OCI-LY7 (cell line): ENCODE measurements around the gene GRID2IP. TPM values are rescaled to one million over a fixed set of nuclear protein-coding genes. Genes with fewer than 3 reads are reported as not detected.
"Not testable (repeated sequence)": the region's sequence is repeated elsewhere in the genome, so short reads cannot be mapped to it uniquely, and the experiment has no call there.

Experiments used
- BruUV-seq: library from RNA; stranded (reverse); fragments of 400-500 nt; replicated peaks from 2 replicates; lab custom pipeline; 2021; lab: Mats Ljungman, UMichigan
- CTCF ChIA-PET: fragments of 300-600 bp; sonication (Branson Sonifier 250); formaldehyde crosslinking; loops from one replicate; lab custom pipeline; 2022; ENCODE audit warnings: antibody characterized with exemption; ENCODE audit not compliant: unreplicated experiment; lab: Charles Lee
- POLR2A ChIA-PET: fragments of 300-600 bp; sonication (Branson Sonifier 250); formaldehyde crosslinking; loops from one replicate; lab custom pipeline; 2022; ENCODE audit warnings: antibody characterized with exemption; lab: Charles Lee
- DNase-seq: peaks from one replicate; pipeline ENCODE4 v3.0.0-alpha.2; 2015; ENCODE audit warnings: low spot score
- H2AFZ ChIP-seq: fragments of 200-600 bp; sonication (generic), shearing (Covaris generic); 2 replicates; pipeline ENCODE4 v1.6.1; 2014; ENCODE audit warnings: mild to moderate bottlenecking, antibody characterized with exemption, low read length, moderate library complexity
- H3K27ac ChIP-seq: fragments of 200-600 bp; sonication (generic); 2 replicates; pipeline ENCODE4 v1.5.1; 2014; ENCODE audit warnings: mixed run types, low read depth, mild to moderate bottlenecking, moderate library complexity, low read length, inconsistent platforms; ENCODE audit not compliant: poor library complexity, severe bottlenecking
- H3K36me3 ChIP-seq: fragments of 200-600 bp; sonication (generic); 2 replicates; pipeline ENCODE4 v1.6.1; 2014; ENCODE audit warnings: mild to moderate bottlenecking, antibody characterized with exemption, low read length, moderate library complexity, mixed read lengths; ENCODE audit not compliant: insufficient read depth
- H3K4me1 ChIP-seq: fragments of 200-600 bp; sonication (generic); 2 replicates; pipeline ENCODE4 v1.5.1; 2014; ENCODE audit warnings: mild to moderate bottlenecking, low read length; ENCODE audit not compliant: insufficient read depth, poor library complexity, severe bottlenecking
- H3K4me2 ChIP-seq: fragments of 200-600 bp; sonication (generic); 2 replicates; pipeline ENCODE4 v1.6.1; 2014; ENCODE audit warnings: mild to moderate bottlenecking, low read length
- H3K4me3 ChIP-seq: fragments of 200-600 bp; sonication (generic); 2 replicates; pipeline ENCODE4 v1.5.1; 2014; ENCODE audit warnings: mild to moderate bottlenecking, low read depth, low read length; ENCODE audit not compliant: poor library complexity, severe bottlenecking
- H3K79me2 ChIP-seq: fragments of 200-600 bp; sonication (generic); 2 replicates; pipeline ENCODE4 v1.6.1; 2016; ENCODE audit warnings: low read depth, mild to moderate bottlenecking, low read length, moderate library complexity, mixed read lengths; ENCODE audit not compliant: insufficient read depth
- H3K9me2 ChIP-seq: fragments of 200-600 bp; sonication (generic); 2 replicates; pipeline ENCODE4 v1.6.1; 2016; ENCODE audit warnings: mild to moderate bottlenecking, low read length, mixed read lengths; ENCODE audit not compliant: insufficient read depth
- H3K9me3 ChIP-seq: fragments of 200-600 bp; sonication (generic); 2 replicates; pipeline ENCODE4 v1.6.1; 2014; ENCODE audit warnings: mild to moderate bottlenecking, mixed run types, low read length, mixed read lengths
- H4K20me1 ChIP-seq: fragments of 200-600 bp; sonication (generic); 2 replicates; pipeline ENCODE4 v1.6.1; 2014; ENCODE audit warnings: mild to moderate bottlenecking, antibody characterized with exemption, low read length, moderate library complexity, mixed read lengths; ENCODE audit not compliant: insufficient read depth
- EZH2phosphoT487 ChIP-seq: fragments of 200-600 bp; sonication (generic); IDR thresholded peaks from 2 replicates; pipeline ENCODE4 v1.6.1; 2018; ENCODE audit warnings: low read depth, borderline replicate concordance, mild to moderate bottlenecking, mixed run types, antibody characterized with exemption, low read length, moderate library complexity, mixed read lengths
- intact Hi-C: fragments of 100-400 bp; cut with micrococcal nuclease; formaldehyde crosslinking; loops from one replicate; pipeline ENCODE4 v1.10.0; 2022; ENCODE audit not compliant: unreplicated experiment
- total RNA-seq, 2 experiments: library from RNA; depleted of rRNA in 1 of 2; stranded (reverse); fragments of >200 nt in 1 of 2; shearing (Covaris generic) in 1 of 2; gene quantifications; 2 replicates each; pipeline ENCODE4 v1.2.3, GENCODE V29; 2014 to 2022
- TF ChIP-seq, protein P1 (sequence below): fragments of 200-600 bp; sonication (generic); conservative IDR thresholded peaks from 2 replicates; pipeline ENCODE4 v1.5.1; 2014; ENCODE audit warnings: mild to moderate bottlenecking, antibody characterized with exemption, low read length, moderate library complexity, mixed read lengths

Gene GRID2IP
- total RNA-seq, 2 experiments from 2014 or later, result 0.16 to 0.32 TPM

DNA sequence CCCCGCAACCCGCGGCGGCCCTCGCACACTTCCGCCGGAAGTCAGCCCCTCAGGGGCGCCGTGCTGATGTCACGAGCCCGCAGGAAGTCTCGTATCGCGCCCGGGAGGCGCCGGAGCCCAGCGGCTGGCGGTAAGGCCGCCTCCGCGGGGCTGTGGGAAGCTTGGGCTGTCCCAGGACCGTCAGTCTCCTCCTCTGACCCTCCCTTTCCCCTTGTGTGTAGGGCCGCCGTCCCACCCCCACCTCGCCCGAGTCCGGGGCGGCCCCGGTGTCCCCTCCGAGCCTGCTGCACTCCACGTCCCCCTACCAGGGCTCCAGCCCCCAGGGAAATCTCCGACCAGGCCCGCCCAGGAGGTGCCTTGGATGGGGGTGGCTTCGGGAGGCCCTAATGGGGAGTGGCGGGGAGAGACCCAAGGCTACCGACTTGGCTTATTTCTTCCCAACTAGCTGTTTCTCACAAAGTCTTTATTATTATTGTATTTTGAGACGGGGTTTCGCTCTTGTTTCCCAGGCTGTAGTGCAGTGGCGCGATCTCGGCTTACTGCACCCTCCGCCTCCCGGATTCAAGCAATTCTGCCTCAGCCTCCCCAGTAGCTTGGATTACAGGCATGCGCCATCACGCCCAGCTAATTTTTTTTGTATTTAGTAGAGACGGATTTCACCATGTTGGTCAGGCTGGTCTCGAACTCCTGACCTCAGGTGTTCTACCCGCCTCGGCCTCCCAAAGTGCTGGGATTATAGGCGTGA lies 26.3 kb upstream of the GRID2IP start, which contains the start of gene ZDHHC4:
Gene ZDHHC4, plus strand, starts transcription at position 86 of the 745 bp plus-strand sequence. CDS start 3,108 bp downstream, outside the sequence.
- peak within 1 kb of the TSS; percentile 71 for H3K4me2 ChIP-seq
- H3K79me2 ChIP-seq, result peaks cover 25% of the 10 kb centered on the region; the same call in 1 of the 2 replicates
- H3K9me2 ChIP-seq, result no peaks in the 10 kb centered on the region
- peak within 1 kb of the TSS; percentile 79 for H3K27ac ChIP-seq
- DNase-seq, result peak; percentile 95
- no TSS peak for BruUV-seq
- TF ChIP-seq EZH2phosphoT487, result no peak
- TF ChIP-seq, protein P1, sequence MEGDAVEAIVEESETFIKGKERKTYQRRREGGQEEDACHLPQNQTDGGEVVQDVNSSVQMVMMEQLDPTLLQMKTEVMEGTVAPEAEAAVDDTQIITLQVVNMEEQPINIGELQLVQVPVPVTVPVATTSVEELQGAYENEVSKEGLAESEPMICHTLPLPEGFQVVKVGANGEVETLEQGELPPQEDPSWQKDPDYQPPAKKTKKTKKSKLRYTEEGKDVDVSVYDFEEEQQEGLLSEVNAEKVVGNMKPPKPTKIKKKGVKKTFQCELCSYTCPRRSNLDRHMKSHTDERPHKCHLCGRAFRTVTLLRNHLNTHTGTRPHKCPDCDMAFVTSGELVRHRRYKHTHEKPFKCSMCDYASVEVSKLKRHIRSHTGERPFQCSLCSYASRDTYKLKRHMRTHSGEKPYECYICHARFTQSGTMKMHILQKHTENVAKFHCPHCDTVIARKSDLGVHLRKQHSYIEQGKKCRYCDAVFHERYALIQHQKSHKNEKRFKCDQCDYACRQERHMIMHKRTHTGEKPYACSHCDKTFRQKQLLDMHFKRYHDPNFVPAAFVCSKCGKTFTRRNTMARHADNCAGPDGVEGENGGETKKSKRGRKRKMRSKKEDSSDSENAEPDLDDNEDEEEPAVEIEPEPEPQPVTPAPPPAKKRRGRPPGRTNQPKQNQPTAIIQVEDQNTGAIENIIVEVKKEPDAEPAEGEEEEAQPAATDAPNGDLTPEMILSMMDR, result no peak
- H3K36me3 ChIP-seq, result peaks cover 12% of the 10 kb centered on the region
- H2AFZ ChIP-seq, result peak within 1 kb of the TSS; percentile 31; the same call in 1 of the 2 replicates
- H3K9me3 ChIP-seq, result peaks cover 8% of the 10 kb centered on the region; the same call in 1 of the 2 replicates
- intact Hi-C loops, result loop anchor here (1.0 kb wide), 1 partner anchor 13 kb away; the partner anchor contains the start of gene INTS15
- peak within 1 kb of the TSS; percentile 87 for H3K4me3 ChIP-seq
- POLR2A ChIA-PET, result interaction anchor here (0.6 to 1.9 kb wide), 5 partner anchors 8 to 55 kb away, joined by 3 to 7 read pairs (median 4); no protein-coding TSS in a partner anchor
- H4K20me1 ChIP-seq, result no peaks in the 10 kb centered on the region
- H3K4me1 ChIP-seq, result peaks cover 73% of the 10 kb centered on the region
- CTCF ChIA-PET, result no interaction called here

DNA sequence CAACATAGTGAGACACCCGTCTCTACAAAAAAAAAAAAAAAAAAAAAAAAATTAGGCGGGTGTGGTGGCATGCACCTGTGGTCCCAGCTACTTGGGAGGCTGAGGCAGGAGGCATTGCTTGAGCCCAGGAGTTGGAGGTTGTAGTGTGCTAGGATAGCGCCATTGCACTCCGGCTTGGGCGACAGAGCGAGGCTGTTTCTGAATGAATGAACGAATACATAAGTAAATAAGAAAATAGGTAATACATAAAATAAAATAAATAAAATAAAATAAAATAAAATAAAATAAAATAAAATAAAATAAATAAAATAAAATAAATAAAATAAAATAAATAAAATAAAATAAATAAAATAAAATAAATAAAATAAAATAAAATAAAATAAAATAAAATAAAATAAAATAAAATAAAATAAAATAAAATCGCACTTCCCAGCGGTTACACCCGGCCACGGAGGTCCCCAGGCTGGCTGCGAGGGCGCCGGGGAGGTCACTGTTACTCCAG lies 25.7 kb upstream of the GRID2IP start:
- H3K36me3 ChIP-seq, CTCF ChIA-PET, H4K20me1 ChIP-seq, H3K9me2 ChIP-seq, H3K9me3 ChIP-seq, H2AFZ ChIP-seq, BruUV-seq: not testable (repeated sequence)
- Histone ChIP-seq H3K27ac (peak overlapping the region; percentile 79), H3K79me2 (peaks cover 25% of the 10 kb centered on the region; the same call in 1 of the 2 replicates), H3K4me2 (peak overlapping the region; percentile 71), H3K4me1 (peaks cover 67% of the 10 kb centered on the region), H3K4me3 (peak overlapping the region; percentile 87)
- DNase-seq, result peak; percentile 36
- POLR2A ChIA-PET, result interaction anchor here (0.6 to 1.9 kb wide), 3 partner anchors 12 to 27 kb away, joined by 3 to 7 read pairs (median 4); no protein-coding TSS in a partner anchor
- intact Hi-C loops, result loop anchor here (1.0 kb wide), 1 partner anchor 13 kb away; the partner anchor contains the start of gene INTS15

DNA sequence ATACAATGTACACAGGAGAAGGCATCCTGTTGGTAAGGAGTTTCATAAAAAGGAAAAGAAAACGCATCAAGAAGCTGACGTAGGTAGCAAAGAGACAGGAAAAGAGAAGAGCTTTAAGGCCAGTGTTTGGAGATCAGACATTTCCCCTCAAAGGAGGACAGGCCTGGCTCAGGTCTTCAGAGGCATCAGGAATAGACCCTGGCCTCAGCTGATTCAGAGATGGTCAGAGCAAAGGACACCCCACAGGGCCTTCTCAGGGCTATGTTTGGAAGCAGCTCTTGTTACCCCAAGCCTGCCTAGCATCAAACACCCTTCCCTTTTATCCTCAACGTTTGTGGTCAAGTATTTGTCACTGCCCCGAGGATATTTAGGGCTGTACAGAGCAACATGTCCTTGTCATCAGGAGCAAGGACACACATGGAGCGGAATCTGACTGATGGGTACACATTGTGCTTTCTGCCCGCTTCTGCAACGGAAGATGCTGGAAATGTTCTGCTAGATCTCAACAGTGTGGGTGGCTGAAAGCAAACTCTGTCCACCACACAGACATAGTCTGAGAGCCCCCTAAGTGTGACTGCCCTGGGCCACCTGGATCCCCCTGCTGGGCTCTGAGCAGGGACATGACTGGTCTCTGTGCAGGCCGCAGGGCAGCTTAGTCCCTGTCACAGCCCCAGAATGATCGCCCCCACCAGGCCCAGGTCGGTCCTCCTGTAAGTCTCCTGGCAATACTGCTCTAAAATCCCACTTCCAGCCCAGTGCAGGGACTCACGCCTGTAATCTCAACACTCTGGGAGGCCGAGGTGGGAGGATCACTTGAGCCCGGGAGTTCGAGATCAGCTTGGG lies 25.0 kb upstream of the GRID2IP start:
- DNase-seq, result no peak
- Histone ChIP-seq H3K9me2 (no peaks in the 10 kb centered on the region), H3K27ac (peak overlapping the region; percentile 19), H3K9me3 (0 out of 2 replicates have a peak, but pooled peaks cover 6% of the 10 kb centered on the region), H3K4me2 (peak overlapping the region; percentile 52), H3K36me3 (peaks cover 10% of the 10 kb centered on the region; the same call in 1 of the 2 replicates), H3K4me3 (peak overlapping the region; percentile 87), H3K4me1 (peaks cover 61% of the 10 kb centered on the region), H2AFZ (no peak overlapping the region), H4K20me1 (no peaks in the 10 kb centered on the region), H3K79me2 (peaks cover 25% of the 10 kb centered on the region; the same call in 1 of the 2 replicates)
- ChIA-PET CTCF (interaction anchor here (0.7 to 1.2 kb wide), 2 partner anchors 14 to 17 kb away, joined by 3 to 4 read pairs; no protein-coding TSS in a partner anchor), POLR2A (interaction anchor here (0.5 to 2.0 kb wide), 8 partner anchors 14 to 240 kb away, joined by 3 to 8 read pairs (median 5); partner anchors contain the start of gene INTS15)
- TF ChIP-seq, protein P1, result no peak
- no peak for TF ChIP-seq EZH2phosphoT487
- intact Hi-C loops, result no loop called here
- BruUV-seq, result TSS peak; percentile 86
